Measurements from ENCODE around the gene PLCL2. TPM values are rescaled to one million over a fixed set of nuclear protein-coding genes. Genes with fewer than 3 reads are reported as not detected.

Gene PLCL2
- total RNA-seq, 1 donor from 2014 or later: 26.4 TPM

DNA sequence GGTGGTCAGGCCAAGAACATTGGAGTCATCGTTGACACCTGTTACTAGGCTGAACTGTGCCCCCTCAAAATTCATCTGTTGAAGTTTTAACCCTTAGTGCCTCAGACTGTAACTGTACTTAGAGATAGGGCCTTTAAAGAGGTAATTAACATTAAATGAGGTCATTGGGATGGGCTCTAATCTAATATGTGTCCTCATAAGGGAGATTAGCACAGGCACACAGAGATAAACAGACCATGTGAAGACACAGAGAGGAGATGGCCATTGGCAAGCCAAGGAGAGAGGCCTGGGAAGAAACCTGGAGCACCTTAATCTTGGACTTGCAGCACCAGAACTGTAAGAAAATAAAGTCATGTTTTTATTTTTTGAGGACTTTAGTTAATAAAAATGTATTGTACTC lies 59.6 kb downstream of the PLCL2 start:
- H3K4me3 ChIP-seq: no peak overlapping the region
- no peaks in the 10 kb centered on the region for H3K36me3 ChIP-seq
- H3K27ac Mint-ChIP-seq: no peak overlapping the region
- no peaks in the 10 kb centered on the region for H3K36me3 Mint-ChIP-seq
- no peak overlapping the region for H3K4me2 ChIP-seq
- no peaks in the 10 kb centered on the region for H3K27me3 Mint-ChIP-seq (ENCODE audit: insufficient read depth, low read depth)
- peaks cover 7% of the 10 kb centered on the region for H3F3A ChIP-seq (ENCODE audit: low read depth)
- peaks cover 54% of the 10 kb centered on the region for H3K79me2 ChIP-seq (ENCODE audit: low read depth)
- DNase-seq (ENCODE audit: low spot score): no peak
- H3K27me3 ChIP-seq: no peaks in the 10 kb centered on the region
- peaks cover 13% of the 10 kb centered on the region for H3K4me1 ChIP-seq
- H4K20me1 ChIP-seq (ENCODE audit: low read depth): no peaks in the 10 kb centered on the region
- TF ChIP-seq EZH2phosphoT487 (IDR thresholded peaks at IDR 0.05) (no peak), EZH2 (IDR thresholded peaks at IDR 0.05) (no peak)
- TF ChIP-seq, protein P1, sequence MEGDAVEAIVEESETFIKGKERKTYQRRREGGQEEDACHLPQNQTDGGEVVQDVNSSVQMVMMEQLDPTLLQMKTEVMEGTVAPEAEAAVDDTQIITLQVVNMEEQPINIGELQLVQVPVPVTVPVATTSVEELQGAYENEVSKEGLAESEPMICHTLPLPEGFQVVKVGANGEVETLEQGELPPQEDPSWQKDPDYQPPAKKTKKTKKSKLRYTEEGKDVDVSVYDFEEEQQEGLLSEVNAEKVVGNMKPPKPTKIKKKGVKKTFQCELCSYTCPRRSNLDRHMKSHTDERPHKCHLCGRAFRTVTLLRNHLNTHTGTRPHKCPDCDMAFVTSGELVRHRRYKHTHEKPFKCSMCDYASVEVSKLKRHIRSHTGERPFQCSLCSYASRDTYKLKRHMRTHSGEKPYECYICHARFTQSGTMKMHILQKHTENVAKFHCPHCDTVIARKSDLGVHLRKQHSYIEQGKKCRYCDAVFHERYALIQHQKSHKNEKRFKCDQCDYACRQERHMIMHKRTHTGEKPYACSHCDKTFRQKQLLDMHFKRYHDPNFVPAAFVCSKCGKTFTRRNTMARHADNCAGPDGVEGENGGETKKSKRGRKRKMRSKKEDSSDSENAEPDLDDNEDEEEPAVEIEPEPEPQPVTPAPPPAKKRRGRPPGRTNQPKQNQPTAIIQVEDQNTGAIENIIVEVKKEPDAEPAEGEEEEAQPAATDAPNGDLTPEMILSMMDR (IDR thresholded peaks at IDR 0.05): no peak
- H3K27ac ChIP-seq: no peak overlapping the region
- H3K9ac ChIP-seq: no peak overlapping the region
- H3K4me3 Mint-ChIP-seq: no peak overlapping the region
- no peaks in the 10 kb centered on the region for H3K9me3 Mint-ChIP-seq
- no peak overlapping the region for H2AFZ ChIP-seq (replicated peaks)
- no peaks in the 10 kb centered on the region for H3K4me1 Mint-ChIP-seq
- H3K9me3 ChIP-seq (ENCODE audit: low read depth): no peaks in the 10 kb centered on the region

DNA sequence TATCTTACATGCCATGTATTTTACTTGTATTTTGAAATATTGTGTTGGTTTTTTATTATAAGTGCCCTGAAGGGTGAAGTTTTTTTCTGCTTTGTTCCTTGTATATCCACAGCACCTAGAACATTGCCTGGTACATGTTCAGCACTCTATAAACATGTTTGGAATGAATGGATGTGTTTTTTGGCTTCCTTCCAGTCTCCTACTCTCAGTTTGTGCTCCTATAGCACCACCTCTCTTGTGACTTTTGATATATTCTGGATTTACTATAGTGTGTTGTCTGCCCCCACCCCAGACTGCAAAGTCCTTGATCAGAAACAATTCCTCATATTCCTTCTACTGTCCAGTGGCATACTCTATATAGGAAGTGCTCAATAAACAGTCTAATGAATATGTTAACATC lies 60.6 kb downstream of the PLCL2 start:
- no peaks in the 10 kb centered on the region for H4K20me1 ChIP-seq (ENCODE audit: low read depth)
- H3K27ac ChIP-seq: no peak overlapping the region
- H3K27me3 ChIP-seq: no peaks in the 10 kb centered on the region
- Mint-ChIP-seq H3K27me3 (ENCODE audit: insufficient read depth, low read depth) (no peaks in the 10 kb centered on the region), H3K27ac (no peak overlapping the region), H3K4me3 (no peak overlapping the region), H3K9me3 (no peaks in the 10 kb centered on the region), H3K36me3 (no peaks in the 10 kb centered on the region), H3K4me1 (no peaks in the 10 kb centered on the region)
- no peaks in the 10 kb centered on the region for H3K36me3 ChIP-seq
- peaks cover 13% of the 10 kb centered on the region for H3K4me1 ChIP-seq
- peaks cover 61% of the 10 kb centered on the region for H3K79me2 ChIP-seq (ENCODE audit: low read depth)
- H3K4me2 ChIP-seq: no peak overlapping the region
- no peak overlapping the region for H3K9ac ChIP-seq
- H3K4me3 ChIP-seq: no peak overlapping the region
- H3K9me3 ChIP-seq (ENCODE audit: low read depth): no peaks in the 10 kb centered on the region
- no peak for DNase-seq (ENCODE audit: low spot score)
- TF ChIP-seq EZH2 (IDR thresholded peaks at IDR 0.05) (no peak), EZH2phosphoT487 (IDR thresholded peaks at IDR 0.05) (no peak)
- TF ChIP-seq, protein P1 (IDR thresholded peaks at IDR 0.05): no peak
- H3F3A ChIP-seq (ENCODE audit: low read depth): peaks cover 7% of the 10 kb centered on the region
- no peak overlapping the region for H2AFZ ChIP-seq (replicated peaks)

DNA sequence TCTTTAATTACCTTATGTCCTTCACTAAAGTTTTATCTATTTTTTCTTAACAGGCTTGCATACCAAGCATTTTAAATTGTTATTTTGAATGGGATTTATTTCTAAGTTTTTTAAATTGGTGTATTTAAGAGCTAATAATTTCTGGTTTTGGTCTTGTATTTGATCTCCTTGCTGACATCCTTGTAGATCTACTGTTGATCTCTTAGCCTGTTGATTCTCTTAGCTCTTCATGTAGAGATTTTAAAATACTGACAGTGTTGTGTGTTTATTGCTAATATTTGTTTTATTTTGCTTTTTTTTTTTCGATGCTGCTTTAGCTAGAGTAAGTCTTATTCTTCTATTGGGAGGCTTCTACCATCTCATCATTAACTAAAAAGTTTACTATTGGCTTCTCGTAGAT lies 65.5 kb downstream of the PLCL2 start:
- Histone ChIP-seq H3K4me1 (no peaks in the 10 kb centered on the region), H3K4me2 (no peak overlapping the region)

More for the DNA sequence above, 65.5 kb downstream of the PLCL2 start:
- DNase-seq (ENCODE audit: low spot score): no peak
- Mint-ChIP-seq H3K27ac (no peak overlapping the region), H3K4me1 (no peaks in the 10 kb centered on the region), H3K9me3 (no peaks in the 10 kb centered on the region), H3K27me3 (ENCODE audit: insufficient read depth, low read depth) (no peaks in the 10 kb centered on the region), H3K4me3 (no peak overlapping the region), H3K36me3 (no peaks in the 10 kb centered on the region)
- Histone ChIP-seq H3K27ac (no peak overlapping the region), H3F3A (ENCODE audit: low read depth) (no peaks in the 10 kb centered on the region), H3K9ac (no peak overlapping the region), H3K4me3 (no peak overlapping the region), H3K36me3 (no peaks in the 10 kb centered on the region), H2AFZ (replicated peaks) (no peak overlapping the region), H4K20me1 (ENCODE audit: low read depth) (no peaks in the 10 kb centered on the region), H3K27me3 (no peaks in the 10 kb centered on the region), H3K9me3 (ENCODE audit: low read depth) (no peaks in the 10 kb centered on the region), H3K79me2 (ENCODE audit: low read depth) (peaks cover 79% of the 10 kb centered on the region)
- TF ChIP-seq, protein P1 (IDR thresholded peaks at IDR 0.05): no peak
- TF ChIP-seq EZH2phosphoT487 (IDR thresholded peaks at IDR 0.05) (no peak), EZH2 (IDR thresholded peaks at IDR 0.05) (no peak)
